ENCODE data around the gene TMEM106C.

- no peak for TF ChIP-seq SMARCE1 (IDR thresholded peaks at IDR 0.05)
- TF ChIP-seq CTCF (IDR thresholded peaks at IDR 0.05 in 2 of 3, conservative IDR thresholded peaks at IDR 0.05 in 1 of 3; ENCODE audit: insufficient read depth in 2 of 3, low read depth in 1 of 3, low read length in 3 of 3) = no peak
- no peak for TF ChIP-seq POLR2A (conservative IDR thresholded peaks at IDR 0.05)
- TF ChIP-seq MIER1 (IDR thresholded peaks at IDR 0.05; ENCODE audit: low read depth) = no peak
- TF ChIP-seq EZH2 (IDR thresholded peaks at IDR 0.05; ENCODE audit: borderline replicate concordance, low read depth, low read length) = no peak
- TF ChIP-seq ZBTB11 (CRISPR knock-in tag; IDR thresholded peaks at IDR 0.05) = no peak
These were observed 49.9 kb downstream of the TMEM106C start for GRCh38 chr12:48013287-48013686.
